HT1080 (cell line): Measurements from ENCODE around the gene MBNL2. TPM values are rescaled to one million over a fixed set of nuclear protein-coding genes. Genes with fewer than 3 reads are reported as not detected.

ENCODE experiments used
- DNase-seq: peaks from one replicate; pipeline ENCODE4 v3.0.0-alpha.2; 2015; ENCODE audit warnings: low read depth
- total RNA-seq: library from RNA; depleted of rRNA; stranded (reverse); fragments of >200 nt; shearing (Covaris generic); gene quantifications from 2 replicates; pipeline ENCODE4 v1.2.3, GENCODE V29; 2014

Gene MBNL2
- total RNA-seq, 1 experiment from 2014 or later: 19.4 TPM

DNA sequence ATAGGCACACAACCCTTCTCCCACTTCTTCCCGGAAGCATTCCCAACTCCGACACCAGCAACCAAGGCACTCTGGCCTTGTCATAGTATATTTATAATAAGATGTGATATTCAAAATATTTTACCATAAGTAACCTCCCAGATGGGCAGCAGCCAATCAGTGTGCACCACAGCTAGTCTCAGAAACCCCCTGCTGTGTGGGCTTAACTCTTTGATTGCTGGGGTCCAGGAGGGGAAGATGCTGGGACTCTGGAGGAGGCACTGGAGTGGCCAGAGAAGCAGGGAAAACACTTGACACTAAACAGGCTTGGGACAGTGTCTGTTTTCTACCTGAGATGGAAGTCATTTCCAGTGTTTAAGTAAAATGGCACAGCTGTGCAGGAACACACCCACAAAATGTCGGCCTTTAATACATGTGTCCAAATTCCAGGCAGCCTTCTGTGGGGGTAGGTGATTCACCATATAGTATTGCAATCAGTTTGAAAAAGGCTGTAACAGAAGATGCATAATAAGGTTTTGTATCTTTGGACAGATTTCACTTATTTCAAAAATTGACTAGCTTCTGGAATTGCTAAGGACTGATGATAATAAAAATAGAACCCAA is 100.7 kb downstream of the MBNL2 start:
- no peak for DNase-seq

DNA sequence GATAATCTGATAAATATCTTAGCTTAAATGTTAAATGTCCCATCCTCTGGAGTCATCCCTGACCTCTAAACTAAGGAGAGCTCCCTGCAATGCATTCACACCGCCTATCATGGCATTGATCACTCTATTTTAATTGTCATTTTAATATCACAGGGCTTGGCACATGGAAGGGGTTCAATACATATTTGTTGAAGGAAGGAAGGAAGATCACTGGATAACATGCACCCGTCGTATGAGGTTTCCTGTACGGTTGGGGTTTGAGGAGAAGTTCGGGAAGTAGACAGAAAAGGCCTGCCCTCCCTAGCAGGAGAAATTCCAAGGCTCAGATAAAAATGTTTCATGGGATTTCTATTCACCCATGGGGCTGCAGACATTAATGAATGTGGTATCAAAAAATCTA is 102.0 kb downstream of the MBNL2 start:
- no peak for DNase-seq

DNA sequence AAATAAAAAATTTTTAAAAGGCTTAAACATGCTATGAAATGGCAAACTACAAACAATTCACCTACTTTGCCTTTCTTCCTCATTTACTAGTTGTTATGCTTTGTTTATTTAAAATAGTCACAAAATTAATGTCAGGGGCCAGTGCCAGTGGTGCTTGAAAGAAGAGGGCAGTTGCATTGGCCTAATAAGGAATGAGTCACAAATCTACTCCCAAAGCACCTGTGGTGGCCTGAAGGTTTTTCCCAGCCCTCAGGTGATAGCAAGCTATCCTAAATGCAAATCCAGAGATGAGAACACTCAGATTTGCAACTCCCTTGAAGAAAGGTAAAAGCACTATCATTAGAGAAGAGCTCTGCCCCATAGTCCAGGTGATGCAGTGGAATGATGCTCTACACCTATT is 103.6 kb downstream of the MBNL2 start:
- no peak for DNase-seq

DNA sequence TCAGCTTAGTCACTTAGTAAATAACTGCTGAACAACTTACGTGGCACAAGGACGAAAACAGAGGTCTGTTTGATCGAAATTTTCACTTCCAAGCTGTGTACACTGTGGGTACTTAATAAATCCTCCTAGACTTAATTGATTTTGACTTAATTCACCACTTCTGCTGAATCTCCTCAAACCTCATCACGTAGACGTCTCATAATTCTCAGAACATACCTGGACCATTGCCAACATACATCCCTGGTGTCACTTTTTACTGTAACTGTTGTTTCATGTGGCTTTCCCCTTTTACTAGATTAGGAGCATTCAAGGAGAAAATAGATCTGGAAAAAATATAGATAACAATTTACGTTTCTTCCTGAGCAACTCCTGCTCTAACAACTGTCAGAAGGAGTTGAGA is 105.0 kb downstream of the MBNL2 start:
- DNase-seq: no peak

DNA sequence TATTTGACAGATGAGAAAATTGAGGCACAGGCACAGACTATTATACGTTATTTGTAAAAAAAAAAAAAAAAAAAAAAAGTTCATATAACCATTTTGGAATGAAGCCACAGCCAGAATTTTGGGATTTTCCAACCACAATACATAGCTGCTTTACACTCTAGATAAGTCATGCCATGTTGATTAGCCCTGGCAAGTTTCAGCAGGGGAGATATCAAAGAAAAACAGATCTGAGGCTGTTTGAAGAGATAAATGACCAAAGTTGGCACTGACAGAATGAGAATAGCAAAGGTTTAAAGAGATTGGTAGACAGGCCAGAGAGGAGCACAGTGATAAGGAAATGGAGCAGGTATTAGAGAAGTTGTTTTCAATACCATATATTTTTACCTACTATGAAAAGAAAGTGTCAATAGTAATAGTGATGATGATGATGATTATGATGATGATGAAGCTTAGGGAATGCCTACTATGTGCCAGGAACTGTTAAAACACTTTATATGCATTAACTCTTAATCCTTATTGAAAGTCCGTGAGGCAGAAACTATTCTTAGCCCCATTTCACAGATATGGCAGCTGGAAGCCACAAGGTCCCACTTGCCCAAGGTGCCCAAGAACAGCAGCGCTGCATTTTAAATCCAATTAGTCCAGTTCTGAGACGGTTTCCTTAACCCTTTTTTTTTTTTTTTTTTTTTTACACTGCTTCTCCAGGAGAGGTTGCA is 105.5 kb downstream of the MBNL2 start:
- no peak for DNase-seq

DNA sequence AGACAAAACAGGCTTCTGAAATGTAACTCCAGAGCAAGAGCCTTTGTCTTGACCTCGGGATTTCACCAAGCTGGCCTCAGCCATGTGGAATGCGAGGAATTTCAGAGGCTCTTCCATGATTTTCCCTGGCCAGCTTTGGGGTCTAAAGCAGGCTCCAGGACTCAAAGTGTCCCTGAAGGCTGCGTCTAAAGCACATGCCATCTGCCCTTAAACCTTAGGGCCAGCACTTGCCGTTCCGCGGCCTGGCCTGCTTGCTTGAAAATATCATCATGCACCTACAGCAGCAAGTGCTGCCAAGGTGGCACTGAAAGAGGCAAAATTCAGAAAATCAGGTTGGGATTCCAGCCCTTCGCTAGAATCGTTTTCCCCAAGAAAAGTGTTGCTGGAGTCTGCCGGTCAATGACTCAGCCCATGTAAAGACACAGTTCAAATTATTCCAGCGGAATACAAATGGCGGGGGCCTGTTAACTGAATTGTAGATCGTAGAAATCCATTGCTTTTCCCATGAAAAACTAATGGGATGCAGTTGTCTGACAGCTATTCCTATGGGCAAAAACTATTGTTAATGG is 106.2 kb downstream of the MBNL2 start:
- peak; percentile 72 for DNase-seq

DNA sequence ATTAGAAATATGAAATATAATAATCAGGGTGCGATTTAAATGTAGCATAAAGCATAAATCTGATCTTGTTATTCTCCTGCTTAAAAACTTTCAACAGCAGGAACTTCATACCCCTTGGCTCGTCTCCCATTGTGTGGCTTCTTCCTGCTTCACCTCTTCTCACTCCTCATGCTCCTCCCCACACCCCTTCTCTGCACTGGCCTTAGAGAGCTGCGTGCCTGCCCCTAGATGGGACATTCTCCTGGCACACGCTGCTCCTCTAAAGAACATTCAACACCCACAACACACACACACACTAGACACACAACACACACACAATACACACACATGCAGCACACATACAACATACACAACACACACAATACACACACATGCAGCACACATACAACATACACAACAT is 107.2 kb downstream of the MBNL2 start:
- DNase-seq: no peak

DNA sequence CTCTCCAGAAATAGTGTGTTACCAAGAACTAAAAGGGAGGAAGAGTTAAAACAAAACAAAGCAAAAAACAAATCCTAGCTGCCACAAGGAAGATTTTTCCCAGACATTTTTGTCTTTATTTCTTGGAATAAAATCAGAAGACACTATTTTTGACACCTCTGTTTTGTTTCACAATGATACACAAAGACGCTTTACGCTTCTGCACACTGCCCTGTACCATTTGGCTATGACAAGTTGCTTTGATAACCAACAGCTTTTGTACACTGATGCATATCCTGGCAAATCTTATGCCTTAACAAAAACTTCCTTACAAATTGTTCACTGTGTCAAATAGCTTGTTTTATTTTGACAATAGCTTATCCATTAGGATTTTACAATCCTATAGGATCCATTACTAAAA is 108.3 kb downstream of the MBNL2 start:
- no peak for DNase-seq

DNA sequence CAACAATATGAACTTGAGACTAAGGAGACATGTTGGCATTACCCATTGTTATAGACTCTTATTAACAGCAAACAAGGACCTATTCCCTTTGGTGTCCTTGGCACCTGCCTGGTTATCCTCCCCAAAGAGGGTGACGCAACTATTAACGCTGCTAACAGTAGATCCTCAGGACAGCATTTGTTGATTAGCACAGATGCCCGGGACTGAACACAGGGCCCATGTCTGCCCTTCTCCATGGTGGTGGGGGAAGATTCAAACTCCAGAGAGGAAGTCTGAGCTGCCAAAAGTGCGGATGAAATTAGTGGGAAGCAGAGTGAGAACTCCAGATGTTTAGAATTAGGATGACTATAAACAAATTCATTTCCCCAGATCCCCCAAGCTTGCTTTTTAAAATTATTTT is 110.6 kb downstream of the MBNL2 start:
- no peak for DNase-seq

DNA sequence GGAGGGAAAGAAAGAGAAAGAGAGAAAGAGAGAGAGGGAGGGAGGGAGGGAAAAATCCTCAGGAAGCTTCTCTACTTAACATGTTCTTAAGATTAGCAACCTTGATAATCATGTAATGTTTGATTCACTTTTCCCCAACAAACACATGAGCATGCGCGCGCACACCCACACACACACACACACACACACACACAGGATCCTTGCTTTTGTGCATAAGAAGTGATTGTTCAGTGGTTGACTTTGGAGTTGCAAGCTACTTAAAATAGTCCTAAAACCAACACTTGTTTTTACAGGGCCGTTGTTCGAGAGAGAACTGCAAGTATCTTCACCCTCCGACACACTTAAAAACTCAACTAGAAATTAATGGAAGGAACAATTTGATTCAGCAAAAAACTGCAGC is 111.8 kb downstream of the MBNL2 start:
- no peak for DNase-seq

DNA sequence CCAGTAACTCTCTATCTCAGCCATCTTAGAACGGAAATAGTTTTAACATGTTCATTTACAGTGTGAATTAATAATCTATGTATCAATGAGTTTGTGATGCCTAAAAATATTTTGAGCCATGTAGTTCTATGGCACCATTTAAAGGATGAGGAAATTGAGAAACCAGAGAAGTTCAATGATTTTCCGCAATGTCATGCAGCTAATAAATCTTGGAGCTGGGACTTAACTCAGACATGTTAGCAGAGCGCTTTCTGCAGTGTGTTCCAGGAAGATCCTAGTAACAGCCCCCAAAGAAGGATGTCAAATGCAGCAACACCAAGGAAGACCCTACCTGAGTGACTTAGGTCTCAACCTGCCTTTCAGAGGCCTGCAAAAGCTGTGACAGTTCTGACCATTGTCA is 112.6 kb downstream of the MBNL2 start:
- no peak for DNase-seq

DNA sequence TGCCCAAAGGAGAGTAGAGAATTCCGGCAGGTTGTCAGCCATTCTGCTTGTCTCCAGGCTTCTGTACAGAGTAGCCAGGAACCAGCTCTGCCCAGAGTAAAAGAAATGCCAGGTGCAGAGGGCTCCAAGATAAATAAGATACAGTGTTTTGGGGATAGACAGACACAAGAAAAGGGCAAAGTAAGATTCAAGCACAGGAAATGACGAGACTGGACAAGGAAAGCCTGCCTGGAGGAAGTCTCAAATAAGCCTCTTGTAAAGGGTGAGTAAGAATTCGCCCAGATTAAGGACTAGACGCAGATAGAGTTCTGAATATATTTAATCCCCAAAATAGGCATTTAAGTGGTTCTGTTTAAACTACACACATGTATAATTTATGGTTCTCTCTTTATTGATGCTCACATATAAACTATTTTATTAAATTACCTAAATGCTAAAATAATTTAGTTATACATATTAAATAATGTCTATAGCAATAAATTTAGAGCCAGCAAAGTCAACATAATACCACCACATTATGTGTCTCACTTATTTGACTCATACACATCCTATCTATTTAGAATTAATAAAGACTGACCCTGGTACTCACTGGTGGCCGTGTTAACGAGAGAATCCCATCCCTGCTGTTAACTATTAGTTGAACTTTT is 113.5 kb downstream of the MBNL2 start:
- peak; percentile 29 for DNase-seq

DNA sequence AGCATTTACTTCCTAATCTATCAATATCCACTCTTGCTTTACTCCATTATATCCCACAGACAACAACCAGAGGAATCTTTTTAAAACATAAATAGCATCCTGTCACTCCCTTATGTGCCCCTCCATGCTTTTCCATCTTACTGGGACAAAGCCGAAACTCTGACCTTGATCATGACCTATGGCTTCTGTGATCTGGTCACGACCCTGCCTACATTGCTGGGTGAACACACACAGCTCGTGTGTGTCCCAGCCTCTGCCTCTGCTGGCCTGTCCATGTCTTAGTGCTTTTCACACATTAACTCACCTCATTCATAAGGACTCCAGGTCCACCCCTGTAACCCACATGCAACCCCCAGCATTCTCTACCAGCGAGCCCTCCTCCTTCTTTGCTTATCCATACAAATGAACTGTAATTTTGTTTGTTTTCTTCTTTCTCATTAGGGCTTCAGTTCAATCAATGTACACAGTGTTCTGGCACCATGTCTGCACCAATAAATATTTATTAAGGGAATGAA is 115.9 kb downstream of the MBNL2 start:
- DNase-seq: no peak

DNA sequence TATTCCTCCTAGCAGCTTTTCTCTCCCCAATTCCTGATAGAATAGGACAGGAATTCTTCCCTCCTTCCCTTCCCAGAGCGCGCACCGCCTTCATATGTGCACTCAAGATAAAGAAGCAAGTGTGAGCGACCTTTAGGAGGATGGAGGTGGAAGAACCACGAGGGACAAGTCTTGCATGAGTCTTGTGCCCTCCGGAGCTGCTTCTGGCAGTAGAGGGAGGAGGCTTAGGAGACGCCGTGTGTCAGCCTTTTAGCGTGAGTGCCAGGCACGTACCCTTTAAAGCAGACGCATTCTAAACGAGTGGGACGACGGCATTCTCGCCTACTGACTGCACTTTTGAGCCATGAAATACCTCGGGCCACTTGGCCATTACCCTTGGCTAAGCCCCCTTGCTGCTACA is 116.4 kb downstream of the MBNL2 start:
- DNase-seq: no peak

DNA sequence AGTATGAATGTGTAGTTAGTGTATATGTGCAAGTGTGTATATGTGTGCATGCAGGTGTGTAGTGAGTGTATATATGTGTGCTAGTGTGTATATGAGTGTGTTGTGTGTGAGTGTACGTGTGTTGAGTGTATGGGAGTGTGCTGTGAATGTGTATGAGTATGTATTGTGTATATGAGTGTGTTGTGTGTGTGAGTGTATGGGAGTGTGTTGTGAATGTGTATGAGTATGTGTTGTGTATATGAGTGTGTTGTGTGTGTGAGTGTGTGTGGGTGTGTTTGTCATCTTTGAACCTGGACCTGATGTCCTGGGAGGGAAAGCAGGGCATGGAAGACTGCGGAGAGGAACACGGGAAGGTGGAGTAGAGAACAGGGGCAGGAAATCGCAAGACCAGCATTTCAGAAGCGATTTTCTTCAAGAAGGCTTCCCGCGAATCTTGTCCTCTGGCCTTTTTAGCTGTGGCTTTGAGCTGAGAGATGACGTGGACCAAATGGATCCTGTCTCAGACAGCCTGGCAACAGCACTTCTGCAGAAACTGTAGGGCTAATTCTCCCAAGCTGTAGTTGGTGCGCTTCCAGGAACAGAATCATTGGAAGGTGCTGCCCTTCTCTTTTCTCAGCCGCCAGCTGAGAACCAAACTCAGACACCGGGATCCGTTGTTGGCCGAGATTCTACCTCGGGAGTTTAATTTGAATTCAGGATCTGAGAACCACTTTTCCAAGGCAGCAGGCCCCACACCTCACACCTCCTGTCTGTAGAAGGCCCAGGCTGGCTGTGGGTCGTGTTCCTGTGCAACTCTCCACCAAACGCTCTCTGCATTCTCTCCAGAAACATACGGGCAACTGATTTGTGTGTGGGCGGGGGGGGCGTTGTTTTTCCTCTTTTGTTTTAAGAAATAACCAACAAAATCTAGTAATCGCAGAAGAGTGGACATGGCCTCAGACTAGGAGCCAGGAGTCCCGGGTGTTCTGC is 117.2 kb downstream of the MBNL2 start:
- no peak for DNase-seq

DNA sequence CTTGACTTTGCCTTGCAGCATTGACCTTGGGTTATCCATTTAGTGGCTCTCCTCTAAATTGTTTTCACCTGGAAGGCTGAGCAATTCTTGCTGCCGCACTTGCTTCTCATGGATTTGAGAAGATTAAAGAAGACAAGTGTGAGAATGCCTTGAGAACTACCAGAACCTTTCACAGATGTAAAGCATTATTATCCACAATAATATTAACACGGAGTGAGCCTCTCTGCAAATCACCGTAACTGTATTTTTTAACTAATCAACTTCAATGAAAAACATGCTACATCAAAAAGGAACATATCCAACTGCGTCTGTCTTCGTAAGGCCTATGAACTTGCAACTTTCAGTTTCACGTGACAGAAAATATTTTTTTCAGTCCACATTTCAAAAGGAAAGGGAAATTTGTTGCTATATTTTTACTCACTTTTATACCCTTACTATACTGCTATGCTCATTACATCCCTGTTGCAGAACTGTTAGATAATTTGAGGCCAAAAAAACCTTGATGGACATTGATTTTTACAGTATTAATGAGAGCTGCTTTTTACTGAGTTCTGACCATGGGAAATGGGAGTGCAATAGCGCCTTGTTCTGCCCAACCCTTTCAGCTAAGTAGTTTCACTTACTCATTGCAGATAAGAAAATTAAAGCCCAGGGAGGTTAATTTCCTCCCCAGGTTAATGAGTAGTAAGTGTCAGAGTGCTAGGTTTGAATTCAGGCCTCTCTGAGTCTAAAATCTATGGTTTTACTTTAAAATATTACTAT is 118.0 kb downstream of the MBNL2 start:
- no peak for DNase-seq

DNA sequence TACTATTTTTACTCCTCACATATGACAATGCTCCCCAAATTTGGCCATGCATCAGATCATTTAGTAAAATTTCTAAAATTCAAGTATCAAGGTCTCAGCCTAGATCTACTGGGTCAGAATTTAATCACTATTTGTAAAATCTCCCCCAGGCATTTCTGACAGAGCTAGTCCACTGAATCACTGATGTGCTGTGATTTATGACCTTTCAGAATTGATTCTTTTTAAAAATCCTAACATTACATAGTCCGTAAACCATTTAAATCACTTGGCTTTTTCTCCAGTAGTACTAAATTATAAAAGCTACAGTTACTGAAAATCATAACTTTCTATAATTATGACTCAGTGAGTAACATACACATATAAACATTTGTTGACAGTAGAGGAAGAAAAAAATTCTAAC is 119.0 kb downstream of the MBNL2 start:
- DNase-seq: no peak

DNA sequence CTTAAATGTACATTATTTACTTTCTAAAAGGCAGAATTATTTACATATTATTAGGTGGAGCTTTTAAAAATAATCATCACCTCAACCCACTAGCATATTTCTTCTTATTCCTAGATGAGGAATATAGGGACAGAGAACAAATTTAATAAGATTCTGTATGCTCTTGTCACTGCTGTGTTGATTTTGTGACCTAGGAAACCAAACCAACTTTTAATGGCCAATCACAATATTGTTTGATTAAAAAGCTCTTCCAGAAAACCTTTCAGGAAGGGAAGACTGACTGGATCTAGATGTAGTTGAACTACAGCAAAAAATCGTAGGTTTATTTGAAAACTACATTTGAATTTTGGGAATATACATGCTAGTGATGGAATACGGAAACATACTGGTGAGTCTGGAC is 120.0 kb downstream of the MBNL2 start:
- no peak for DNase-seq

DNA sequence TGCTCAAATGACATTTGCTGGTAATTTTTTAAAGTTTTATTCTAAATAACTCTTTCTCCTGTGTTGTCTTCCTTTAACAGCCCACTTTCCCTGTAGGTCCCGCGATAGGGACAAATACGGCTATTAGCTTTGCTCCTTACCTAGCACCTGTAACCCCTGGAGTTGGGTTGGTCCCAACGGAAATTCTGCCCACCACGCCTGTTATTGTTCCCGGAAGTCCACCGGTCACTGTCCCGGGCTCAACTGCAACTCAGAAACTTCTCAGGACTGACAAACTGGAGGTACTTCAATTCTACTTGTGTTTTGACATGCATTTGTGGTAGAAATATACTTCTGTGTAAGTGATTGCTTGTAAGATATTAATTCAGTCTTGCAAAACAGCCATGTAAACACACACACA is 120.8 kb downstream of the MBNL2 start:
- no peak for DNase-seq
